ENCODE data around the gene PACS1.

The PACS1 gene

GRCh38 chr11:66181632-66182315, 111.7 kb downstream of the PACS1 start:
- Histone ChIP-seq H3K9me2 (replicated peaks; ENCODE audit: low read depth, low read length) (no peaks in the 10 kb centered on the region), H3K4me3 (ENCODE audit: low read length, poor library complexity, severe bottlenecking) (no peak overlapping the region), H3K79me2 (ENCODE audit: insufficient read depth, low read length) (no peaks in the 10 kb centered on the region), H3K4me2 (ENCODE audit: low read depth, low read length, poor library complexity, severe bottlenecking) (no peak overlapping the region), H2AFZ (ENCODE audit: low read length) (no peak overlapping the region), H3K36me3 (ENCODE audit: insufficient read depth, low read length) (no peaks in the 10 kb centered on the region), H3K27me3 (ENCODE audit: insufficient read depth, low read length, poor library complexity, severe bottlenecking) (no peaks in the 10 kb centered on the region), H4K20me1 (ENCODE audit: insufficient read depth, low read length, poor library complexity, severe bottlenecking) (no peaks in the 10 kb centered on the region), H3F3A (ENCODE audit: low read depth) (no peaks in the 10 kb centered on the region), H3K9ac (ENCODE audit: low read depth, low read length, poor library complexity, severe bottlenecking) (no peak overlapping the region), H3K9me3 (ENCODE audit: insufficient read depth, low read depth, low read length) (no peaks in the 10 kb centered on the region), H3K4me1 (ENCODE audit: insufficient read depth, low read length, poor library complexity, severe bottlenecking) (no peaks in the 10 kb centered on the region)
- no peak for TF ChIP-seq EZH2phosphoT487 (IDR thresholded peaks at IDR 0.05; ENCODE audit: borderline replicate concordance)
- no peak for TF ChIP-seq CTCF (conservative IDR thresholded peaks at IDR 0.05; ENCODE audit: low read length)

GRCh38 chr11:66183494-66184048, 113.5 kb downstream of the PACS1 start:
- Histone ChIP-seq H4K20me1 (ENCODE audit: insufficient read depth, low read length, poor library complexity, severe bottlenecking) (no peaks in the 10 kb centered on the region), H3K36me3 (ENCODE audit: insufficient read depth, low read length) (no peaks in the 10 kb centered on the region), H3K4me2 (ENCODE audit: low read depth, low read length, poor library complexity, severe bottlenecking) (no peak overlapping the region), H2AFZ (ENCODE audit: low read length) (no peak overlapping the region), H3K4me3 (ENCODE audit: low read length, poor library complexity, severe bottlenecking) (no peak overlapping the region), H3K79me2 (ENCODE audit: insufficient read depth, low read length) (no peaks in the 10 kb centered on the region), H3K27me3 (ENCODE audit: insufficient read depth, low read length, poor library complexity, severe bottlenecking) (no peaks in the 10 kb centered on the region), H3K4me1 (ENCODE audit: insufficient read depth, low read length, poor library complexity, severe bottlenecking) (no peaks in the 10 kb centered on the region), H3F3A (ENCODE audit: low read depth) (no peaks in the 10 kb centered on the region), H3K9ac (ENCODE audit: low read depth, low read length, poor library complexity, severe bottlenecking) (no peak overlapping the region), H3K9me3 (ENCODE audit: insufficient read depth, low read depth, low read length) (no peaks in the 10 kb centered on the region), H3K9me2 (replicated peaks; ENCODE audit: low read depth, low read length) (no peaks in the 10 kb centered on the region)
- TF ChIP-seq CTCF (conservative IDR thresholded peaks at IDR 0.05; ENCODE audit: low read length): no peak

GRCh38 chr11:66184728-66185127, 114.7 kb downstream of the PACS1 start:
- Histone ChIP-seq H3K79me2 (ENCODE audit: insufficient read depth, low read length) (no peaks in the 10 kb centered on the region), H3K9me3 (ENCODE audit: insufficient read depth, low read depth, low read length) (no peaks in the 10 kb centered on the region), H3K36me3 (ENCODE audit: insufficient read depth, low read length) (no peaks in the 10 kb centered on the region), H4K20me1 (ENCODE audit: insufficient read depth, low read length, poor library complexity, severe bottlenecking) (no peaks in the 10 kb centered on the region), H3K4me1 (ENCODE audit: insufficient read depth, low read length, poor library complexity, severe bottlenecking) (no peaks in the 10 kb centered on the region), H3K27me3 (ENCODE audit: insufficient read depth, low read length, poor library complexity, severe bottlenecking) (no peaks in the 10 kb centered on the region), H2AFZ (ENCODE audit: low read length) (no peak overlapping the region), H3K4me2 (ENCODE audit: low read depth, low read length, poor library complexity, severe bottlenecking) (no peak overlapping the region), H3K9ac (ENCODE audit: low read depth, low read length, poor library complexity, severe bottlenecking) (no peak overlapping the region), H3K9me2 (replicated peaks; ENCODE audit: low read depth, low read length) (no peaks in the 10 kb centered on the region), H3F3A (ENCODE audit: low read depth) (no peaks in the 10 kb centered on the region), H3K4me3 (ENCODE audit: low read length, poor library complexity, severe bottlenecking) (no peak overlapping the region)
- no peak for TF ChIP-seq CTCF (conservative IDR thresholded peaks at IDR 0.05; ENCODE audit: low read length)
- TF ChIP-seq EZH2phosphoT487 (IDR thresholded peaks at IDR 0.05; ENCODE audit: borderline replicate concordance): no peak
